NCI-H2171 treated with DMSO at 0.1 percent for 48 hours (cell line): ENCODE measurements around the gene PPP1R15B.
"Not testable (repeated sequence)": the region's sequence is repeated elsewhere in the genome, so short reads cannot be mapped to it uniquely, and the experiment has no call there.

Experiments used
- DNase-seq: peaks from one replicate; lab custom pipeline; 2025; lab: John Stamatoyannopoulos, UW

Gene PPP1R15B

GRCh38 chr1:204443871-204444581 lies 32.4 kb upstream of the PPP1R15B start:
- DNase-seq: no peak

DNA sequence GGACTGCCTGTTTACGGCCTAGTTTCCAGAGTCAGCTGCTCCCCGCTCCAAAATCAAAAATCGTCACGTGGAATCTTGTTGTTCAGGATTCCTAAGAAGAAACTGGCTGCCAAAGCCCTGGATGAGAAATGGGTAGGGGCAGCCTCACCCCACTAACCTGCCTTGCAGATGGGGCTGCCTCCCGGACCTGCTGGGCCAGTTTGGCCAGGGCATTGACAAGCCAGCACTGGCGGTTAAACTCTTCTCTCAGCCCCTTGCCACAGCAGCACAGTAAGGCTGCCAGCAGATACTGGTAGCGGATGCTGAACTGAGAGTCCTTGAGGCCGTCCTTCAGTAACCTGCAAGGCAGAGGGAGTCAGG lies 31.6 kb upstream of the PPP1R15B start:
- DNase-seq: peak; percentile 38

DNA sequence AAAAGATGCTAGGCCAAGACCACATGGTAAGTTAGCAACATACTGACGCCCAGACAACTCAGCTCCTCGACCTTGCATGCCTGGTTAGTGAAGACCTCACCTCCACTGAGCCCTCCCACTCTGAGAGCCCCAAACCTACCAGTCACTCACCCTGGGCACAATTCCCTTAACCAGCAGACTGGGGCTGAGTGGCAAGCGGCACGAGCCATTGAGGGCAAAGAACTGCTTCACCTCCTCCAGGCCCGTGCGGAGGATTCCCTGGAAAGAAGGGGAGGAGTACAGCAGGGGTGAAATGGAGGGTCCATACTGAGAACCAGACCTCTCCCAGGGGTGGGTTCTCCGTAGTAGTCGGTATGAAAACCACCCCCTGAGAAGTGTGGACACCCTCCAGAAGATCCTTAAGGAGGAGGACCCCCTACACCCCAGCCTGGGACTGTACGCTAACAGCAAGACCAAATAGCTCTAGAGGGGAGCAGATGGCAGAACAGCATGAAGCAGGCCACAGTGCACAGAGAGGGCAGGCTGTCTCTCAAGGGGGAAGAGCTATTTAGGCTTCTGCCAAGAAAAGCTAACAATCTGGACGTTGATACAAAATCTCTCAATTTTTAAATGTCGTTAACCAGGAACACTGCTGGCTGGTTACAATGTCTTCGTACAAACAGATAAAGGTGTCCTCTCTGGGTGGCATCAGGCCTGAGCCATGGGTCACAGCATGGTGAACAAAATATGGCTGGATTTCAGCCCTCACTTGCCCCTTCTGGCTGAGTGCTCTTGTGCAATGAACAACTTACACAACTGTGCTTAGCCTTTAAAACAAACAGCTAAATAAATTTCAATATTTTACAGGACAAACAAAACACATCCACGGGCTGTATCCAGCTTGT lies 31.0 kb upstream of the PPP1R15B start:
- DNase-seq: peak; percentile 96

DNA sequence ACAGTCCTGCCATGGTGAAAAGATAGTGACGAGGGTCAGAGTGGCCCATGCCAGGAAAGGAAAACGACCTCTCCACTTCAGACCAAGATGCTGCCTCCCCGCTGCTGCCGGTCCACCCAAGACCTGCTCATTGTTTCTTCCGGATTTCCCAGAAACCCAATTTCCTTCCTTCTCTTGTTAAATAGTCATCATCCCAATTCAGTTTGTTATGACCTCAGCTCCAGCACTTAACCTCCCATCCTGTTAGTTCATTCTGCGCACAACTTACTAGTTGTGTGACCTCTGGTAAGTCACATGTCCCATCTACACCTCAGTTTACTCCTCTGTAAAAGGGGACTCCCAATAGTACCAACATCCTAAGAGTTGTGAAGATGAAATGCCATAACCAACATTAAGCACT lies 29.9 kb upstream of the PPP1R15B start:
- DNase-seq: no peak

DNA sequence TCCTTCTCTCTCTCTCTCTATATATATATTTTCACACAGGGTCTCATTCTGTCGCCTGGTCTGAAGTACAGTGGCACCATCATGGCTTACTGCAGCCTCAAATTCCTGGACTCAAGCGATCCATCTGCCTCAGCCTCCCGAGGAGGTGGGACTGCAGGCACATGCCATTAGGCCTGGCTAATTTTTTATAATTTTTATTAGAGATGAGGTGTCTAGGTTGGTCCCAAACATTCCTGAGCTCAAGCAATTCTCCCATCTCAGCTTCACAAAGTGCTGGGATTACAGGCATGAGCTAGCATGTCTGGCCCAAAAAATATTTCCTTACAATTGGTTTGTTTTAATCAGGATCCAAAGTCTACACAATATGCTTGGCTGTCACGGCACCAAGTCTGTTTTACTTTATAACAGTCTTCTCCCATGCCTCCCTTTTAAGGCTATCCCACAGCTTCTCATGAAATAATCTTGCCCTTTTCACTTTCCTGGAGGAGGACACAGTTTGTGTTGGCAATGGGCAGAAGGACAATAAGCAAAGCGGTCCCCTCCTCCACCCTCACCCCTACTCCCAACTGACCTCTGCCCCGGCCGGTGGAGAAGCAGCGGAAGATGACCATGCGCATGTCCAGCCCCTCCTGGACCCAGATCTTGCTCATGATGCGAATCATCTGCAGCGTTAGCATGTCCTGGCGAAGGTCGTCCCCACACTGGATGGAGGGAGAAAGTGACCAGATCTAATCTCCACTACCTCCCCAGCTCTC lies 28.2 kb upstream of the PPP1R15B start:
- no peak for DNase-seq

DNA sequence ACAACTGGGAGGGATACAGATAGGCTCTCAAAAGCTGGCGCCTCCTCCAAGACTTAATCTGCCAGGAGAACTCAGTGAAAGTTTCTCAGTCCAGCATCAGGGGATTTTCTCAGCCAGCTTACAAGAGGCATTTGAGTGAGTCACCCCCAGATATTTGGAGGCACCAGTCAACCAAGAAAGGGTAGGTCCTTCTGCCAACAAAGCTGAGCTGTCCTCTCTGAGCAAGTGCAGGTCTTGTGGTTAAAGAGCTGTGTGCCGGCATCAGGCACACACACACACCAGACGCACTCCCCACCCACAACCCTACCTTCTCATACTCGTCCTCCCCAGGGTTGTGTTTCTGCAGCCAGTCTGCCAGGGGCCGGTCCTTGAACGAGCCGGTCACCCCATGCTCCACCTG lies 27.0 kb upstream of the PPP1R15B start:
- DNase-seq: no peak

DNA sequence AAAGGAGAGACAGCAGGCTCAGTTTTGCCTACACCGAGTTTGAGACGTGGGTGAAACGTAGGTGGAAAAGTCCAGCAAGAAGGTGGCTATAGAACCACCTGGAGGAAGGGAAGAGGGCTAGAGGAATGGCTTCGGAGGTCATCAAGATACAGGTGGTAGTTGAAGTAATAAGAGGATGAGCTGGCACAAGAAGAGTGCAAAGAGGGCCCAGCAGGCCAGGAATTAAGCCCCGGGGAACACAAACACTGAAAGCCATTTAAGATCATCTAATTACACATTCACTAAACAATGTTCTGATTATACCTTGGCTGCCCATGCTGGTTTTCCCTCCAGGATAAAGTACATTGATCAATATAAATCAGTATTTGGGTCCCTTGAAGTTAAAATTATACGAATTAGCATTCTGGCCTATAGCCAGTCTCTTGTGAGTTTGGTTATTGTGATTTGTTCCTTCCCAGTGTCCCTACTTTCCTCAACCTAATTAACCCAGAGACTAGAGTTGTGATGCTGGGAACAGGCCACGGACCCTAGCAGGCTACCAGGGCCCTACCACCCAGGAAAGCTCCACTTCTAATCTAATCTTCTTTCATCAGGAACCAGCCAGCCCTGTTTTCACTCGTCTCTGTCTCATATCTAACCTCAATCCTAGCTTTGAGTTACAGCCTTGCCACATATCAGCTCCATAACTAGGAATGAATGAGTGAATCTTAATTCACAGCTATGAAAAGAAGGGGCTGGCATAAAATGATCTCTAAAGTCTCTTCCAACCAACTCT lies 26.4 kb upstream of the PPP1R15B start:
- no peak for DNase-seq

DNA sequence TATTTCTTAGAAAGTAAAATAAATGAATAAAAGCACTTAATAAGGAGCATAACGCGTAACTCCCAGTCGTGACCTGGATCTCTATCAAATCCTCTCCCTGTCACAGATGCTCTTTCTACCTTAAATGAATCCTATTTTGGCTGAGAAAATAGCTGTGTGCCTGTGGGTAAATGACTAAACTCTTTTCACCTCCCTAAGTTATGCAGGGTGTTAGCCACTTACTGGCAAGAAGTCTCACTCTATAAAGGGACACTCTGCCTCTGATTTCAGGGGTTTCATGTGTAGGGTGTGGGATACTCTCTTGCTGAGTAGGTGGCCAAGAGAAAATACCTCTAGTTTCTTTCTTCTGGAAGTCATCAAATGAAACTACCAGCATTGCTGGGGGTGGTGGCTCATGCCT lies 24.3 kb upstream of the PPP1R15B start:
- no peak for DNase-seq

GRCh38 chr1:204435381-204435831 lies 23.8 kb upstream of the PPP1R15B start:
- DNase-seq: peak; percentile 17

DNA sequence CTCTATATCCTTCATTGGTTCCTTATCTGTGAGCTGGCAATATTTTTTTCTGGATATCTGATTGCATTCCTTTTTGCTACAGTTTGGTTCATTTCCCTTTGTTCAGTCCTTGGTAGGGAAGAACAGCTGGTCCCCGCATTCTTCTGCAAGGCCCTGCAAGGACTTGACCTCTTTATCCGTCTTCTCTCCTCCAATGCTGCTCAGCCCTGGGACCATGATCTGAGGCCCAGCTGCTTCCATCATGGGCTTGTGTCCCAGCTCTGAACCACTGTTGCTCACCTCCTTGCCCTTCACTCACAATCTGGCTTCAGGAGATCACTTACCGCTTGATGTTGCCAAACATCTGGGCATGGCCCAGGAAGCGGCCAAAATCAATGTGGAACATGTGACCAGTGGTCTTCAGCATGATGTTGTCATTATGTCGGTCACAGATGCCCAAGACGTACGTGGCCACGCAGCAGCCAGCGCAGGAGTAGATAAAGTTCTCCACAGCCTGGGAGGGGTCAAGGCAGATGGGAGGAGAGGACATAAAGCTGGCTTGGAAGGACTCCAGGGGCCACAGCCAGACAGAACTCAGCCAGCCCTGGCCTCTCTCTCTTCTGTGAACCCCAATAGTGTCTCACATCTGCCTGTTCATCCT lies 22.6 kb upstream of the PPP1R15B start:
- DNase-seq: no peak

GRCh38 chr1:204432708-204433107 lies 21.1 kb upstream of the PPP1R15B start:
- DNase-seq: no peak

DNA sequence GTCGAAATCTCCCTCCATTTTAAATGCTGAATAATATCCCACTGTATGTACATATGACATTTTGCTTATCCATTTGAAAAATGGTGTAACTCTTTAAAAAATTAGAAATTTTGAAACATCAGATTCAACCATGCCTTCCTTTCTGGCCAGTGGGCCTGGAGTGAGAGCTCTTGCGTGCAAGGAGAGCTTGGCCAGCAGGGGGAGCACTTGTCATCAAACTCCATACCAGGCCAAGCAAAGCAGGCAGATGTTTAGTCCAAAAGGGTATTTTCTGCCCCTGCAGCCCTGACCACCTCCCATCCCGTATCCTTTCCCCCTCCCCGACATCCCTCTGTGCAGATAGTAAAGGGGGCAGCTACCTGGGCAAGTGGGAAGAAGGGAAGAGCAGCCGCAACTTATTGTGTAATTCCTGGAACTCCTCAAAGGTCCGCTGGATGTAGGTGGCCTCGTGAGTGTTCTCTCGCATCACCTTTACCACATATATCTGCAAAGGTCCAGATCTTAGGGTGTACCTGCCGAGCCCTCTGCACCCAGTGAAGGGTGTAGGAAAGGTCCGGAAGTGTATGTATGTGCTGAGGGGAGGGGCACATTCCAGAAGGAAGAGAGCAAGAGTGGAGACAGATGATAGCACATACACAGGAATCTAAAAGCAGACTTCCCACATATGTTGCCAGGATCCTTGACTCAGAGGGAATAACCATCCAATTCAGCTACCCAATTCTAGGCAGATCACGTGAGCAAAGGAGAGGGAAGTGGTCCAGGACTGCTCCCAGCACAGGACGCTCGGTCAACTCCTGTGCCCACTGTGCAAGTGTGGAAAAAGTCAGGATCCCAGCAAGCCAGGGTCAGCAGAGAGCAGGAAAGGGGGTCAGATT lies 19.9 kb upstream of the PPP1R15B start:
- DNase-seq: peak; percentile 71

GRCh38 chr1:204429746-204430145 lies 18.1 kb upstream of the PPP1R15B start:
- DNase-seq: no peak

DNA sequence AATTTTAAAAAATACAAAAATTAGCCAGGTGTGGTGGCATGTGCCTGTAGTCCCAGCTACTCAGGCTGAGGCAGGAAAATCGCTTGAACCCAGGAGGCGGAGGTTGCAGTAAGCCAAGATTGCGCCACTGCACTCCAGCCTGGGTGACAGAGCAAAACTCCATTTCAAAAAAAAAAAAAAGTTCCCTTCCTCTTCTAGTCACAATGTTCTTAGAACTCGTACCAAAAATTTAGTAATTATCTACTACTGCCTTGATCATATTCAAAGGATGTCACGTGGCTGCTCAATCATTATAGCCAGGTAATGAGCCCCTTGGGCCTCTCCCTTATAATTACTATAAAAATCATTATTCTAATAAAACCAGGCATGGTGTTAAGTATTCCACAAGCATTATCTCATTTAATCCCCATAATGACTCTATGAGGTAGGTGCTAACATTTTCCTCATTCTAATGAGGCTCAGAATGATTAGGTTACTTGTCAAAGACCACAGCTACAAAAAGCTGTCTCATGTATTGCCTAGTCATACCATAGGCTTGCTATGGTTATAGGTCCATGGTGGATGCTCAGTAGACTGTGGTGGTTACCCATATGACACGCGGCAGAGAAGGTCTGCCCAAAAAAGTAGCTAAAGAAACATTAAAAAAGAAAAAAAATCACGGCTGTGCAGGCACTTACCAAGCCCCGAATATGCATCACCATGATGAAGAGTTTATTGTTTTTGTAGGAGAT lies 15.5 kb upstream of the PPP1R15B start:
- no peak for DNase-seq

GRCh38 chr1:204426474-204426873 lies 14.9 kb upstream of the PPP1R15B start:
- no peak for DNase-seq

GRCh38 chr1:204426035-204426436 lies 14.4 kb upstream of the PPP1R15B start:
- peak; percentile 37 for DNase-seq

DNA sequence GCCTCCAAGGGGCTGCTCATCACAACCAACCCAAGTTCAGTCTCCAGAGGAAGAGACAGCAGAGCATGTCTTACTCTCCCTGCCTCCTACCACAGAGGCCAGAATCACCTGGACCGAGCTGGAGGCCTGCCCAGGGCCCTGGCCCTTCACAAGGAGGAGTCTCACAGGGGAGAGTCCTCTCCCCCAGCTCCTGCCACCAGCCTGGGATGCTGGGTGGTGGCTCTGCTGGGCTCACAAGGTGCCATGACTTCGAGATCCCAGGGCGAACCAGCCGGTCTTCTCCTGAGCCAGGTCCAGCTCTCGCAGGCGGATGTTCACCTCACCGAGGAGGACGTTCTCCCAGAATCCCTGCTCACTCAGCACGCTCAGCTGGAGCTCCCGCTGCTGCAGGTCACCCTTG lies 13.0 kb upstream of the PPP1R15B start:
- no peak for DNase-seq

DNA sequence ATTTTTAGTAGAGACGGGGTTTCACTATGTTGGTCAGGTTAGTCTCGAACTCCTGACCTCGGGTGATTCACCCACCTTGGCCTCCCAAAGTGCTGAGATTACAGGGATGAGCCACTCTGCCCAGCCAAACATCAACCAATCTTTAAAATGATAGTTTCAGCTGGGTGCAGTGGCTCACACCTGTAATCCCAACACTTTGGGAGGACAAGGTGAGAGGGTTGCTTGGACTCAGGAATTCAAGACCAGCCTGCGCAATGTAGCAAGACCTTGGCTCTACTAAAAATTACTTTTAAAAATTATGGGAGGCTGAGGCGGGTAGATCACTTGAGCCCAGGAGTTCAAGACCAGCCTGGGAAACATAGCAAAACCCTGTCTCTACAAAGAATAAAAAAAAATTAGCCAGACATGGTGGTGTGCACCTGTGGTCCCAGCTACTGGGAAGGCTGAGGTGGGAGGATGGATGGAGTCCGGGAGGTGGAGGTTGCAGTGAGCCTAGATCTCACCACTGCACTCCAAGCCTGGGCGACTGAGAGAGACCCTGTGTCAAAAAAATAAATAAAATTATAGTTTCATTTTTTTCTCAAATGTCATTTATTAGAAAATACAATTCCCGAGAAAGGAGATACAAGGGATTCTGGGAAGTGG lies 10.6 kb upstream of the PPP1R15B start:
- DNase-seq: not testable (repeated sequence)

- DNase-seq: no peak
Measured at GRCh38 chr1:204421441-204421840, 9.8 kb upstream of the PPP1R15B start.
